Esophagus muscularis mucosa (tissue), 4 donors: Measurements from ENCODE around the gene PEX16.

ENCODE experiments used
- EP300 ChIP-seq: sonication (generic); formaldehyde crosslinking; IDR thresholded peaks from one replicate; pipeline ENCODE4 v1.6.1; 2017; ENCODE audit warnings: antibody characterized with exemption
- POLR2AphosphoS5 ChIP-seq, 2 donors: sonication (generic); formaldehyde crosslinking; IDR thresholded peaks; one replicate each; pipeline ENCODE4 v1.6.1; 2017; ENCODE audit warnings: antibody characterized with exemption in 2 of 2
- TF ChIP-seq, protein P1 (sequence below), 3 experiments: fragments of 200-600 bp in 2 of 3; fragments of 450-650 bp in 1 of 3; sonication (generic) in 2 of 3; IDR thresholded peaks; one replicate each; pipeline ENCODE4 v1.5.1; 2017 to 2019; ENCODE audit warnings: antibody characterized with exemption in 3 of 3, mild to moderate bottlenecking in 2 of 3, moderate library complexity in 1 of 3

DNA sequence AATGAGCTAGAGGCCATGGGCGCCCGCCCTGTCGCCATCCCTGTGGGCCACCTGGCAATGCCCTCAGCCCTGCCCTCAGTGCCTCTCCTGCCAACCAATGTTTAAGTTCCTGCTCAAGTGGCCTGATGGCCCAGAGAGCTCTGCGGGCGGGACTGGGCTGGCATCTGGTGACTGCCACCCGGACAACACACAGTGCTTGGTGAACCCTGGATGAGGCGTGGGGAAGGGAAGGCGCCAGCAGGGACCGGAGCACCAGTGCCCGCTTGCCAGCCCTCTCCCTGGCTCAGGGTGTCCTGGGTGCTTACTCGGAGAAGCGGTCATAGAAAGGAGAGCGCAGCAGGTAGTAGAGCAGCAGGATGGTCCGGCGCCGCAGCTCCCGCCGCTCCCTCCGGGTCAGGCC, 4.2 kb downstream of the PEX16 start:
- TF ChIP-seq, protein P1, sequence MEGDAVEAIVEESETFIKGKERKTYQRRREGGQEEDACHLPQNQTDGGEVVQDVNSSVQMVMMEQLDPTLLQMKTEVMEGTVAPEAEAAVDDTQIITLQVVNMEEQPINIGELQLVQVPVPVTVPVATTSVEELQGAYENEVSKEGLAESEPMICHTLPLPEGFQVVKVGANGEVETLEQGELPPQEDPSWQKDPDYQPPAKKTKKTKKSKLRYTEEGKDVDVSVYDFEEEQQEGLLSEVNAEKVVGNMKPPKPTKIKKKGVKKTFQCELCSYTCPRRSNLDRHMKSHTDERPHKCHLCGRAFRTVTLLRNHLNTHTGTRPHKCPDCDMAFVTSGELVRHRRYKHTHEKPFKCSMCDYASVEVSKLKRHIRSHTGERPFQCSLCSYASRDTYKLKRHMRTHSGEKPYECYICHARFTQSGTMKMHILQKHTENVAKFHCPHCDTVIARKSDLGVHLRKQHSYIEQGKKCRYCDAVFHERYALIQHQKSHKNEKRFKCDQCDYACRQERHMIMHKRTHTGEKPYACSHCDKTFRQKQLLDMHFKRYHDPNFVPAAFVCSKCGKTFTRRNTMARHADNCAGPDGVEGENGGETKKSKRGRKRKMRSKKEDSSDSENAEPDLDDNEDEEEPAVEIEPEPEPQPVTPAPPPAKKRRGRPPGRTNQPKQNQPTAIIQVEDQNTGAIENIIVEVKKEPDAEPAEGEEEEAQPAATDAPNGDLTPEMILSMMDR (IDR thresholded peaks at IDR 0.05), result no peak
- TF ChIP-seq POLR2AphosphoS5 (IDR thresholded peaks at IDR 0.05) (no peak), EP300 (no peak)
